Pancreas (tissue), 10 donors: ENCODE measurements around the gene CAV1. TPM values are rescaled to one million over a fixed set of nuclear protein-coding genes. Genes with fewer than 3 reads are reported as not detected.
A peak's percentile ranks its signal among the peaks of the same experiment; 100 is the strongest.

ENCODE experiments used
- ATAC-seq, 4 donors: fragments of 200-7000 bp; cut with Tn5 transposase; one replicate each; pipeline versions ENCODE4 v1.8.0 to v1.9.1; 2020; ENCODE audit warnings: mild to moderate bottlenecking in 4 of 4, moderate library complexity in 4 of 4
- DNase-seq, 6 donors: peaks; one replicate each; pipeline ENCODE4 v3.0.0-alpha.2; 2020
- FAIRE-seq: peaks from 2 replicates; lab custom pipeline; 2012; peaks lifted over from hg19 to GRCh38; lab: Jason Lieb, UNC
- H3K27ac ChIP-seq, 4 donors: fragments of 200-600 bp; sonication (generic); 1 replicate in 3 of 4; 2 replicates in 1 of 4; pipeline versions ENCODE4 v1.5.0 to v1.8.0; 2020
- H3K27me3 ChIP-seq, 4 donors: fragments of 200-600 bp; one replicate each; pipeline ENCODE4 v1.8.0; 2021
- H3K36me3 ChIP-seq, 3 donors: fragments of 200-600 bp; sonication (generic) in 1 of 3; one replicate each; pipeline versions ENCODE4 v1.5.0 to v1.8.0; 2020 to 2021
- H3K4me1 ChIP-seq, 3 donors: fragments of 200-600 bp; one replicate each; pipeline ENCODE4 v1.8.0; 2021
- H3K4me3 ChIP-seq, 4 donors: fragments of 200-600 bp; sonication (generic) in 2 of 4; one replicate each; pipeline versions ENCODE4 v1.5.0 to v1.8.0; 2020 to 2021
- H3K9me3 ChIP-seq, 4 donors: fragments of 200-600 bp; one replicate each; pipeline ENCODE4 v1.8.0; 2021
- WGBS, 2 donors: extraction: QIAGEN DNeasy Blood & Tissue Kit; methylation state at CpG; one replicate each; pipeline ENCODE4 v1.1.7; 2013; 5-methylcytosine and 5-hydroxymethylcytosine counted together
- intact Hi-C, 3 donors: fragments of 100-400 bp; cut with DNase I; formaldehyde crosslinking; loops; one replicate each; pipeline versions ENCODE4 v1.11.1 to v1.14.2; 2022
- polyA plus RNA-seq, 2 donors: library from polyadenylated mRNA; stranded (reverse); fragments of 200-250 nt; gene quantifications; one replicate each; pipeline ENCODE4 v1.2.3, GENCODE V29; 2013
- total RNA-seq, 6 donors: library from RNA; stranded (reverse); fragmentation: NEBNext Ultra II Directional in 4 of 6; extraction: Animal tissue kit (Norgen Biotek cat#: 25700) in 4 of 6; gene quantifications; one replicate each; pipeline versions ENCODE4 v1.2.1 to v1.2.4, GENCODE V29; 2021 to 2023
- TF ChIP-seq, protein P1 (sequence below), 4 donors: fragments of 200-600 bp; sonication (generic) in 3 of 4; IDR thresholded peaks; one replicate each; pipeline versions ENCODE4 v1.5.0 to v1.8.0; 2021; ENCODE audit warnings: antibody characterized with exemption in 4 of 4
- donor health status: healthy with polysubstance abuse.
- donor health status: DM: no; HTN: no; CAD: no; lungs with moderate emphysema.
- donor health status: DM: no; HTN: no; CAD: no.
- donor health status: control.
- donor health status: control.
- donor health status: Bipolar disorder and iron deficiency.
- donor health status: DM: yes; HTN: yes; CAD: no.
- donor health status: DM: no; HTN: no; CAD: no.
- donor health status: DM: no; HTN: no; CAD: no.
- donor health status: DM: yes; HTN: yes; CAD: no.

The CAV1 gene
- total and polyA plus RNA-seq, 8 donors = 4.6 to 19.5 (median 11.2) TPM

DNA sequence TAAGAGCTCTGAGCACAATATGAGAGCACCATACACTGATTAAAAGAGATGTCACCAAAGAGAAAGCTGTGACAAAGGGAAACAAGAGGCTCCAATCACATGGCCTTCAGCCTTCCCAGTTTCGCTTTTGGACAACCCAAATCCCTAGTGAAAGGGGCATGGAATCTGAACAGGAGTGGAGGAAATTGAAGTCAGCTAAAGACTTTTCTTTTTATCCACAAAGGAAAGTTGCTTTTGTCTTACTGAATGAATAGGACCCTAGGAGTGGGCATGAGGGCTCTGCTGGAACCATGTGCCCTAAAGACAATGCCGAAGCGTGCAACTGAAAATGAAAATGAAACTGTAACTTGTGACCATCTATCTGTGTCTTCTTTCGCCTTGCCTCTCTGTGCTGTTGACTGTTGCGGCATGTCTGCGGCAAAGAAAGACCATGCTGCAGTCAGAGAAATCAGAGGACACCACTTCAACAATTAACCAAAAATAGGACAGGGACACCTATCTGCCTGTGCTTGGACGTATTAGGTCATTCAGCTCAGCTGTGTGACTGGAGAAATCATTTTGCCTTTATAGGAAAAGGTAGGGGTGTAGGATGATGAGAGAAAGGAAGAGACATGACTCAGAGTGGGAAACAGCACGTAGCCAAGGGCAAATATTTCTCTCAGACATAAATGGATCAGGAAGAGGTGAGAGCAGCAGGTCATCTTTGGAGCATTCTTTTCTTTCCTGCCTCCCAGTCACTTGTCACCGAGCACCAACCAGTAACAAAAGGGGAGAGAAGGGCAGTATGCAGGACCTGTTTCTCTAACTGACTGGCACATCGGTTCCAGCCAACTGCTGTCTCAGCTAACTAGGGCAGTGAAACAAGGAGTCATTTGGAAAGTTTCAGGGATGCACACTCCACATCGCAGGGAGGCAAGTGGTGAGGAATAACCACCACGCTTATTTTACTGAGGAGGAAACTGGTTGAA is 13.0 kb upstream of the CAV1 start:
- peak overlapping the region in 2 of 4 donors; percentile 34 to 65 for H3K27ac ChIP-seq
- TF ChIP-seq, protein P1, sequence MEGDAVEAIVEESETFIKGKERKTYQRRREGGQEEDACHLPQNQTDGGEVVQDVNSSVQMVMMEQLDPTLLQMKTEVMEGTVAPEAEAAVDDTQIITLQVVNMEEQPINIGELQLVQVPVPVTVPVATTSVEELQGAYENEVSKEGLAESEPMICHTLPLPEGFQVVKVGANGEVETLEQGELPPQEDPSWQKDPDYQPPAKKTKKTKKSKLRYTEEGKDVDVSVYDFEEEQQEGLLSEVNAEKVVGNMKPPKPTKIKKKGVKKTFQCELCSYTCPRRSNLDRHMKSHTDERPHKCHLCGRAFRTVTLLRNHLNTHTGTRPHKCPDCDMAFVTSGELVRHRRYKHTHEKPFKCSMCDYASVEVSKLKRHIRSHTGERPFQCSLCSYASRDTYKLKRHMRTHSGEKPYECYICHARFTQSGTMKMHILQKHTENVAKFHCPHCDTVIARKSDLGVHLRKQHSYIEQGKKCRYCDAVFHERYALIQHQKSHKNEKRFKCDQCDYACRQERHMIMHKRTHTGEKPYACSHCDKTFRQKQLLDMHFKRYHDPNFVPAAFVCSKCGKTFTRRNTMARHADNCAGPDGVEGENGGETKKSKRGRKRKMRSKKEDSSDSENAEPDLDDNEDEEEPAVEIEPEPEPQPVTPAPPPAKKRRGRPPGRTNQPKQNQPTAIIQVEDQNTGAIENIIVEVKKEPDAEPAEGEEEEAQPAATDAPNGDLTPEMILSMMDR (IDR thresholded peaks at IDR 0.05) = no peak
- no peaks in the 10 kb centered on the region for H3K27me3 ChIP-seq
- FAIRE-seq (no peak), DNase-seq (no peak), ATAC-seq (peak in 3 of 4 donors; percentile 49 to 73 (median 51))
- no peaks in the 10 kb centered on the region for H3K9me3 ChIP-seq
- H3K36me3 ChIP-seq = no peaks in the 10 kb centered on the region
- intact Hi-C loops = no loop called here
- peak overlapping the region in 2 of 4 donors; percentile 9 to 15 for H3K4me3 ChIP-seq
- WGBS, 2 donors = 77 to 78% methylated on average over 12 of the region's 12 CpGs
- peaks cover 0 to 15% (median 13%) of the 10 kb centered on the region in 3 donors for H3K4me1 ChIP-seq

DNA sequence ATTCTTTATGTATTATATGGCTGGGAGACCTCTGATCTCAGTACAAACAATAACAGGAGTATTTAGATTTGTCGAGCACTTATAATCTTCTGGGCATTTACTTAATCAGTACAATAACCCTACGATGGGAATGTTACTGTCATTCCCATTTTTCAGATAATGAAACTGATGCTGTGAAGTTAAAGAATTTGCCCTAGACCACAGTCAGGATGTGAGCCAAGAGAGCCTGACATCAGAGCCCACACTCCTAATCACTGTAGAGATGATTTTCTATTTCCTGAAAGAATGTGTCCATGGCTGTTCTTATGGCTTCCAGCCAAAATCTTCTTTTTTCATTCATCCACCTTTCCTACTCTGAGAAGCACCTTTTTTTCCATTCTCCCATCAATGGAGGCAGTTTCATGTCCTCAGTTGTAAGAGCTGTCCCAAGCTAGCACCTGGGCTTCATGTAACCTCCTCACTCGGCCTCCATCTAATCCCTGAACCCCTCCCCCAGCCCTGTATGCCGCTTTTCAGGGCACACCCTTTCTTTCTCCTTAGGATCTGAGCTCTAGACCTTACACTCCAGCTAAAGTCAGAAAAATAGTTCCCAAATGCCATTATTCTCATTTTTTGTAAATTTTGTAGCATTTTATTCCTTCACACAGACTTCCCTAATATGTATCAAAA is 12.2 kb upstream of the CAV1 start:
- Histone ChIP-seq H3K36me3 (no peaks in the 10 kb centered on the region), H3K4me3 (no peak overlapping the region), H3K4me1 (peaks cover 0 to 15% (median 13%) of the 10 kb centered on the region in 3 donors), H3K9me3 (no peaks in the 10 kb centered on the region), H3K27ac (peak overlapping the region in 1 of 4 donors; percentile 65), H3K27me3 (no peaks in the 10 kb centered on the region)
- no peak for FAIRE-seq
- intact Hi-C loops = no loop called here
- TF ChIP-seq, protein P1 (IDR thresholded peaks at IDR 0.05) = no peak
- no peak for DNase-seq
- WGBS, 2 donors = 74 to 77% methylated on average over 4 of the region's 4 CpGs
- peak in 1 of 4 donors; percentile 41 for ATAC-seq

DNA sequence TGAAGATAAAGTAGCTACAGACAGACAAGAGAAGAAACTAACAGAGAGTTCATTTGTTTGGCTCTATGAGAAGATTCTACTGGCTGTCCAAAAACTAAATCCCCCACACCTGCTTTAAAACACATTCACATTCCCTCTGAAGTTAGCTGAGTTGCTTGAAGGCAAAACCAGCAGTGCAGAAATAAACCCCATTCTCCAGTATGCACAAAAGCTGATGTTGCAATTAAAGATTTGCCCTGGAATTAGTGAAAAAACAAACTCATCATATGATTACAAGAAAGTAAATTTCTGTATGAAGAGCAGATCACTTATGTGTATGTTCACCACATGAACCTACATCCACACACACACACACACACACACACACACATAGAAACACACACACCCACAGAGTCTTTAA is 9.3 kb upstream of the CAV1 start:
- ATAC-seq (no peak), DNase-seq (no peak), FAIRE-seq (no peak)
- no peaks in the 10 kb centered on the region for H3K9me3 ChIP-seq
- no peaks in the 10 kb centered on the region for H3K36me3 ChIP-seq
- peaks cover 0 to 8% (median 7%) of the 10 kb centered on the region in 3 donors for H3K4me1 ChIP-seq
- H3K4me3 ChIP-seq = no peak overlapping the region
- TF ChIP-seq, protein P1 (IDR thresholded peaks at IDR 0.05) = no peak
- H3K27ac ChIP-seq = no peak overlapping the region
- no peaks in the 10 kb centered on the region for H3K27me3 ChIP-seq
- intact Hi-C loops = no loop called here

DNA sequence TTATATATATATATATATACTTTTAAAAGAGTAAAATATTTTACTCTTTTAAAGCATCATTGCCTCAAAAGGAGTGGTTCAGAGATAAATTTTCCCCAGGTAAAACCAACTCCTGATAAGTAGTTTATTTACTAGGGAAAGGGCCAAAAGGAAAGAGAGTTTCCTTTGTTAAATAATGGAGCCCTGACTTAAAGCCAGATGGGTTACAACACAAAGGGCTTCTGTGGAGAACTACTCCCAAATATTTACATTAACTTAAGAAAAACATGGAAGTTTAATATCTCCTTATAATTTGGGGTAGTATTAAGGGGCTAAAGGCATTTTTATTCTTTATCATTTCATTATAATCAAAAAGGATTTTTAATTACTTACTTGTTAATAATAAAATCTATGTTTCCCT is 8.5 kb upstream of the CAV1 start:
- no peak for ATAC-seq
- Histone ChIP-seq H3K4me1 (peaks cover 0 to under 1% (median 0%) of the 10 kb centered on the region in 3 donors), H3K27ac (no peak overlapping the region), H3K36me3 (no peaks in the 10 kb centered on the region), H3K27me3 (no peaks in the 10 kb centered on the region), H3K4me3 (no peak overlapping the region), H3K9me3 (no peaks in the 10 kb centered on the region)
- TF ChIP-seq, protein P1 (IDR thresholded peaks at IDR 0.05) = no peak
- no peak for FAIRE-seq
- intact Hi-C loops = no loop called here
- no peak for DNase-seq
